ENCODE results near the gene STX8.

STX8 gene

GRCh38 chr17:9208381-9209105, 367.1 kb downstream of the STX8 start:
- no peaks in the 10 kb centered on the region for H3K9me3 ChIP-seq (ENCODE audit: control insufficient read depth, insufficient read depth, low read depth, low read length)
- TF ChIP-seq ZNF214 (tag by site-specific recombination; IDR thresholded peaks at IDR 0.05; ENCODE audit: borderline replicate concordance) = no peak
- no peak for TF ChIP-seq ZNF571 (tag by site-specific recombination; IDR thresholded peaks at IDR 0.05)
- TF ChIP-seq ZBTB20 (tag by site-specific recombination; IDR thresholded peaks at IDR 0.05) = no peak
- peaks cover 0 to 13% of the 10 kb centered on the region in 2 experiments; a peak in 1 of 3 replicates for H3K36me3 ChIP-seq (ENCODE audit: control insufficient read depth in 2 of 2, insufficient read depth in 1 of 2, low read length in 2 of 2)
- H3K27ac ChIP-seq (ENCODE audit: extremely low read depth, low read depth, low read length) = no peak overlapping the region
- no peaks in the 10 kb centered on the region for H3K4me1 ChIP-seq (ENCODE audit: control insufficient read depth, insufficient read depth, low read length)
- POLR2A ChIA-PET = no interaction called here
- CTCF ChIA-PET = interaction anchor here (0.8 to 1.0 kb wide), 3 partner anchors 9 to 26 kb away, joined by 3 read pairs; no protein-coding TSS in a partner anchor
- H3K4me3 ChIP-seq (ENCODE audit: low read depth, low read length) = no peak overlapping the region

GRCh38 chr17:9206741-9207332, 368.8 kb downstream of the STX8 start:
- CTCF ChIA-PET = interaction anchor here (0.6 kb wide), 1 partner anchor 76 kb away, joined by 3 read pairs; no protein-coding TSS in a partner anchor

GRCh38 chr17:9206410-9206703, 369.3 kb downstream of the STX8 start:
- no peak overlapping the region for H3K27ac ChIP-seq (ENCODE audit: extremely low read depth, low read depth, low read length)
- no peak overlapping the region for H3K4me3 ChIP-seq (ENCODE audit: low read depth, low read length)
- CTCF ChIA-PET = no interaction called here
- POLR2A ChIA-PET = no interaction called here
- no peaks in the 10 kb centered on the region for H3K4me1 ChIP-seq (ENCODE audit: control insufficient read depth, insufficient read depth, low read length)
- H3K36me3 ChIP-seq (ENCODE audit: control insufficient read depth in 2 of 2, insufficient read depth in 1 of 2, low read length in 2 of 2) = peaks cover 0 to 13% of the 10 kb centered on the region in 2 experiments; a peak in 1 of 3 replicates
- H3K9me3 ChIP-seq (ENCODE audit: control insufficient read depth, insufficient read depth, low read depth, low read length) = no peaks in the 10 kb centered on the region
- TF ChIP-seq PATZ1 (tag by site-specific recombination; IDR thresholded peaks at IDR 0.05) = no peak
- no peak for TF ChIP-seq MYNN (tag by site-specific recombination; IDR thresholded peaks at IDR 0.05; ENCODE audit: borderline replicate concordance)
- TF ChIP-seq ZNF140 (tag by site-specific recombination; IDR thresholded peaks at IDR 0.05) = no peak
- no peak for TF ChIP-seq ZNF423 (tag by site-specific recombination; IDR thresholded peaks at IDR 0.05)
- TF ChIP-seq ZNF626 (tag by site-specific recombination; IDR thresholded peaks at IDR 0.05) = no peak
- TF ChIP-seq ZNF148 (tag by site-specific recombination; IDR thresholded peaks at IDR 0.05; ENCODE audit: borderline replicate concordance) = no peak
- no peak for TF ChIP-seq ZSCAN4 (tag by site-specific recombination; IDR thresholded peaks at IDR 0.05)
- no peak for TF ChIP-seq ZBTB8A (tag by site-specific recombination; IDR thresholded peaks at IDR 0.05)

More at GRCh38 chr17:9206741-9207332, 368.8 kb downstream of the STX8 start:
- POLR2A ChIA-PET = no interaction called here
- Histone ChIP-seq H3K27ac (ENCODE audit: extremely low read depth, low read depth, low read length) (no peak overlapping the region), H3K36me3 (ENCODE audit: control insufficient read depth in 2 of 2, insufficient read depth in 1 of 2, low read length in 2 of 2) (peaks cover 0 to 13% of the 10 kb centered on the region in 2 experiments; a peak in 1 of 3 replicates), H3K4me1 (ENCODE audit: control insufficient read depth, insufficient read depth, low read length) (no peaks in the 10 kb centered on the region), H3K9me3 (ENCODE audit: control insufficient read depth, insufficient read depth, low read depth, low read length) (no peaks in the 10 kb centered on the region), H3K4me3 (ENCODE audit: low read depth, low read length) (no peak overlapping the region)
- TF ChIP-seq ZNF518A (tag by site-specific recombination; conservative IDR thresholded peaks at IDR 0.05; ENCODE audit: low read depth) (no peak), ZNF654 (tag by site-specific recombination; IDR thresholded peaks at IDR 0.05; ENCODE audit: low read depth) (no peak), ZNF24 (tag by site-specific recombination; IDR thresholded peaks at IDR 0.05) (no peak)

Data from HEK293 (cell line).